ENCODE results near the gene SHANK3.
A peak's percentile ranks its signal among the peaks of the same experiment; 100 is the strongest.
"Not testable (repeated sequence)": the region's sequence is repeated elsewhere in the genome, so short reads cannot be mapped to it uniquely, and the experiment has no call there.

Gene SHANK3

DNA sequence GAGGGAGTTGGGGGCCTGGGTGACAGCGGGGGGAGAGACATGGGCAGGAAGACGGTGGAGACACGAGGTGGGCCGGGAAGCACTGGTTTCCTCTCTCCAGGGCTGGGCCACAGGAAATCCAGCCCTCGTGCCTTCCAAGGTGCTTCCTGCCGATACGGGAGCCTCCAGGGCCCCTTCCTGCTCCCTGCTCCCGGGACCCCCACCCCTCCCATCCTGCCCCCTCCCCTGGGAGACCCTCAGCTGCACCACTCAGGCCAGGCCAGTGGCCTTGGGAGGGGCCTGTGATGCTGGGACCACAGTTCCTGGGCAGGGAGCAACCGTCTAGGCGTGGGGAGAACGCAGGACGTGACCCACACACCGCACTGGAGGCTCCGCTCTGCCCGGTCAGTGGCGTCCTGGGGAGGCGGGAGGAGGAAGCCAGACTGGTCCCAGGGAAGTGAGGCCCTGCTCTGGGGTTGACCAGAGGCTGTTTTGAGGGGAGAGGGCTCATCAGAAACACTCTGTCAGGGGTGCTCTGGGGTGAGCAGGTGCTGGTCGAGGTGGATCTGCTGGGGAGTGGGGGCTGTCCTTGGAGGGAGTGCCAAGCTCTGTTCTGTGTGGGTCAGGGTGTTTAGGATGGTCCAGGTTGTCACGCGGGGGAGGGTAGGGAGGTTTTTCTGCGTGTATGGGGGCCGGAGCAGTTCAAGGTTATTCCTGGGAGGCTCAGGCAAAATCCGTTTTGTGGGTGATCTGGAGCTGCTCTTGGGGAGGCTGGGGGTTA lies at the start of gene SHANK3:
TSS of gene SHANK3 (plus strand) at position 353 of the 760 bp plus-strand sequence.
- DNase-seq = no peak

DNA sequence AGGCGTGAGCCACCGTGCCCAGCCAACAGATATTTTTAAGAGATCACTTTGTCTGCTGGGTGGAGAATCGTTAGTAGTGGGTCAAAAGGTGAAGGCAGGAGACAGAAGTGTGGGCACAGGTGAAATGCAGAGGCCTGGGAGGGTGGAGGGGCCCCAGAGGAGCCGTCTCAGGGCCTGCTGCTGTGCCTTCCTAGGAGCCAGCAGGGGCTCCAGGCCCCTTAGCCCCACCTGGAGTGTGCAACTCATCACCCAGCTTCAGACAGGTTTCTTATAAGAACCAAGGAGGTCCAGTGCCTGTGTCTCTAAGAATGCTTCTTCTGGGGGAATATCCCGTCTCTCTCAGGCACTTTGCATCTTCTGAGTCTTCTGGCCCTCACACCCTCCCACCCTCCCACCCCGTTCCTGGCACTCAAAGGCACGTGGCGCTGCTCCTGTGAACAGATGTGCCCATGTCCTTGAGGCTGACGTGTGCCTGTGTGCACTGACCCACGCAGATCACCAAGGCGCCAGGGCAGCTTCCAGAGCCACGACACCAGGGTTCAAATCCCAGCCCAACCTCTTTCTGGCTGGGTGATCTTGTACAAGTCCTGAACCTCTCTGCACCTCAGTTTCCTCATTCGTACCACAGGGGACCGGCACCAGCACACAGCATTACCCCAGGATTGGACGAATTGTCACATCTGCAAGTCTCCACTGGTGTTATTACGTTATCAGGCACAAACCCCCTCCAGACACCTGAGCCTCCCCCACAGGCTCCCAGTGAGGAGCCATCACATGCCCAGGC lies 48.1 kb upstream of the SHANK3 start:
- no peak for DNase-seq

GRCh38 chr22:50625131-50625567 lies 47.5 kb upstream of the SHANK3 start:
- DNase-seq = no peak

GRCh38 chr22:50625568-50626313 lies 46.9 kb upstream of the SHANK3 start:
- no peak for DNase-seq

GRCh38 chr22:50626314-50626849 lies 46.2 kb upstream of the SHANK3 start:
- DNase-seq = no peak

GRCh38 chr22:50626850-50627641 lies 45.6 kb upstream of the SHANK3 start:
- no peak for DNase-seq

DNA sequence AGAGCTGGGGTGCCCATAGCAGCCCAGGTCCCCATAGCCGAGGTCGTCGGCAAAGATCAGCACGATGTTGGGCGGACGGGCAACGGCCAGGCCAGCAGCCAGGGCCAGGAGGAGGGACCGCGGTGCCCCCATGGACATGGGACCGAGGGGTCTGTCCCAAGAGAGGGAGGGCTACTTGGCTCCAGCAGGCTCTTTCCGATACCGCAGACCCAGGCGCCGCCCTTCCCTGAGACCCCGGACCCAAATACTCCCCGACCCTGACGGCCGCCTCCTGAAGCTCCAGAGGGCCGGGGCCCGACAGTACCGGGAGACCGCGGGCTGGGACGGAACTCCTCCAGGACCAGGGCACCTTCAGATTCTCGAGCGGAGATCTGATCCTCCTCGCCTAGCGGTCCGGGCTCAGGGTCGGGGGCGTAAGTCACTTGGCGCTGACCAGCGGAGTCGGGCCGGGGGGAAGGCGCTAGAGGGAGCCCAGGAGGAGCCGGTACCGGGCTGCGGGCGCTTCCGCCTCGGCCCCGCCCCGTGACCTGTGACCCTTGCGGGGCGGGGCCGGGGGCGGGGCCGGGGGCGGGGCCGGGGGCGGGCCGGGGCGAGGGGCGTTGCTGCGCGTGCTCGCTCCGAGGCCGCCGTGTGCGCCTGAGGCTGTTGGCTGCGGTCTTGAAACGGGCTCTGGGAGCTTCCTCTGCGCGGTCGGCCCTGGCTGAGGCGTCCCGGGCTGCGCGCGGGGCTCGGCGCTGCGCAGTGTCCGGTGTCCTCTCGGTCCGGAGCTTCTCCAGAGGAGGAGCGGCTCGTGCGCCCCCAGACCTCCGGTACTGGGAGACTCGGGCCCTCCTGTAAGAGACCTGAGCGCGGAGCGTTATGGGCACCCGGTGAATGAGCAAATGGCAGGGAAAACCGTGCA lies 44.7 kb upstream of the SHANK3 start, which contains the start of gene ARSA:
TSS of gene ARSA (minus strand) at position 511 of the 901 bp plus-strand sequence. CDS start at position 138, 373 bp downstream.
- DNase-seq = peak; percentile 72

DNA sequence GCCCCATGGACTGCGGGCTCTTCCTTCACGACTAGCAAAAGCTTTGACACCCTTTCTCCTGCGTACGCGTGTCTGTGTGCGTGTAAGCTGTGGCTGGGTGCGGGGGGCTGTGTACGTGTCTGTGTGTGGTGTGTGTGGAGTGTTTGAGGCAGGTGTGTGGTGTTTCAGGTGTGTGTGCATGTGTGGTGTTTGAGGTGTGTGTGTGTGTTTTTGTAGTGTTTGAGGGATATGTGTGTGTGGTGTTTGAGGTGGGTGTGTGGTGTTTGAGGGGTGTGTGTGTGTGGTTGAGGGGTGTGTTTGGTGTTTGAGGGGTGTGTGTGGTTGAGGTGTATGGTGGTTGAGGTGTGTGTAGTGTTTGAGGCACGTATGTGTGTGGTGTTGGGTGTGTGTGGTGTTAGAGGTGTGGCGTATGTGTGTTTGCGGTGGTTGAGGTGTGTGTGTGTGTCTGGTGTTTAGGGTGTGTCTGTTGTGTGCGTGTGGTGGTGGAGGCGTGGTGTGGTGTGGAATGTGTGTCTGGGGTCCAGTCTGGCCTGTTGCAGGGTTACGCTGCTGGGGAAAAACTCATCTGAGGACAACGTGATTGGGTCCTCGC lies 44.0 kb upstream of the SHANK3 start:
- DNase-seq = no peak

DNA sequence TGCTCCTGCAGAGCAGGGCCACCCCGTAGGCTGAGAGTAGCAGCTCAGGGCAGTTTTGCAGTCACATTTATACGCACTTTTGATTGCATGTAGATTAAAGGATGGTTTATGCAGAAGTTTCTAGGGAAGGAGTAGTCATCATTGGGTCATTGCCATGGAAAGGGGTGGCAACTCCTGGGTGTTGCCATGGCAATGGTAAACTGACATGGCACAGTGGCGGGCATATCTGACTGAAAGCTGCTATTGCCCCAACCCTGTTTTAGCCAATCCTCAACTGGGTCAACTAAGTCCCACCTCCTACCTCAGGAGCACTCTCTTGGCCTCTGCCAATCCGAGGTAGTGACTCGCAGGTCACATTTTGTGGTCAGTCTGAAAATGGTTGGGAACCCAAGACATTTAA lies 42.2 kb upstream of the SHANK3 start:
- no peak for DNase-seq

DNA sequence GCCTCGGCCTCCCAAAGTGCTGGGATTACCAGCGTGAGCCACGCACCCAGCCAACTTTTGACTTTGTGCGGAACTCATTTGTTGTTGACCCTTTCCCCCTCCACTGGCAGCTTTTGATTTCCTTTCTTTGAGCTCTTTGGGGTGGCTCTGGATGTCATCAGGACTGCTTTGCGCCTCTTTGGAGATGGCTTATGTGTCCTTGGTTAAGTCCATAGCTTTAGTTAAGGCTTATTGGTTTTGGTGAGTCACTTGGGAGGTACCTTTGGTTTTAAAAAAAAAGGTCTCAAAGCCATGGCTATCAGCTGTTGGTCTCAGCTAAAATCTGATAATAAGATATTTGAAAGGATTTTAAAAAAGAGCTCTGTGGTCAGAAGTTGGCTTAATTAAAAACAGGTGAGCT lies 39.5 kb upstream of the SHANK3 start:
- no peak for DNase-seq

DNA sequence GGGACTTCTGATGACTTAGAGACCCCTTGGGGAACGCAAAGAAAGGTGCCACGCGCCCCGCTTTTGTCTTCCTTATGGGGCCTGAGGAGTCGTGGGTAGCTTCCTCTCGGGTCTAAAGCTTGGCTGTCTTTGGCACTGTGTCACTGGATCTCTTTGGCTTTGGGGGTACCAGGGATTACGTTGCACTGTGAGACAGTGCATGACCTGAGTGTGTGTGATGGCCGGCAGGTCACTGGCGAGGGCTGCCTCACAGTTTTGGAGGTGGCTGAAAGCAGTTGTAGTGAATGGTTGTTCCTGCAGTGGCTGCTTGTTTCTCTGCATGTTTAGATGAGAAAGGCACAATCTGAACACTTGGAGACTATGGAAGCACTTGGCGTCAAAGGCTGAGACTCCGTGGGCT lies 38.9 kb upstream of the SHANK3 start:
- DNase-seq = no peak

- DNase-seq = no peak
Measured at GRCh38 chr22:50635591-50635990, 37.0 kb upstream of the SHANK3 start.

DNA sequence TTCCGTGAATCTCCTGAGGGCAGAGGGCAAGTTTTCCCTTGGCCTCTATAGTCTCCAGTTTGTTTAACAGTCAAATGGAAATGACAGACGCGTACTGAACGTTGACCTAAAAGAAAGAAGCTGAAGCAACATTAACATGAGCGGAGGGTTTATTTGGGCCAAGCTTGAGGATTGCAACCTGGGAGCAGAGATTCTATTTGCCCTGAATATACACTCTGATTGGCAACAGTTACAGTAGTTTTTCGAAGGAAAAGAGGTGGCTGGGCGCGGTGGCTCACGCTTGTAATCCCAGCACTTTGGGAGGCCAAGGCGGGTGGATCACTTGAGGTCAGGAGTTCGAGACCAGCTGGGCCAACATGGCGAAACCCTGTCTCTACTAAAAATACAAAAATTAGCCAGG lies 32.3 kb upstream of the SHANK3 start:
- not testable (repeated sequence) for DNase-seq

GRCh38 chr22:50640857-50641647 lies 31.6 kb upstream of the SHANK3 start:
- no peak for DNase-seq

DNA sequence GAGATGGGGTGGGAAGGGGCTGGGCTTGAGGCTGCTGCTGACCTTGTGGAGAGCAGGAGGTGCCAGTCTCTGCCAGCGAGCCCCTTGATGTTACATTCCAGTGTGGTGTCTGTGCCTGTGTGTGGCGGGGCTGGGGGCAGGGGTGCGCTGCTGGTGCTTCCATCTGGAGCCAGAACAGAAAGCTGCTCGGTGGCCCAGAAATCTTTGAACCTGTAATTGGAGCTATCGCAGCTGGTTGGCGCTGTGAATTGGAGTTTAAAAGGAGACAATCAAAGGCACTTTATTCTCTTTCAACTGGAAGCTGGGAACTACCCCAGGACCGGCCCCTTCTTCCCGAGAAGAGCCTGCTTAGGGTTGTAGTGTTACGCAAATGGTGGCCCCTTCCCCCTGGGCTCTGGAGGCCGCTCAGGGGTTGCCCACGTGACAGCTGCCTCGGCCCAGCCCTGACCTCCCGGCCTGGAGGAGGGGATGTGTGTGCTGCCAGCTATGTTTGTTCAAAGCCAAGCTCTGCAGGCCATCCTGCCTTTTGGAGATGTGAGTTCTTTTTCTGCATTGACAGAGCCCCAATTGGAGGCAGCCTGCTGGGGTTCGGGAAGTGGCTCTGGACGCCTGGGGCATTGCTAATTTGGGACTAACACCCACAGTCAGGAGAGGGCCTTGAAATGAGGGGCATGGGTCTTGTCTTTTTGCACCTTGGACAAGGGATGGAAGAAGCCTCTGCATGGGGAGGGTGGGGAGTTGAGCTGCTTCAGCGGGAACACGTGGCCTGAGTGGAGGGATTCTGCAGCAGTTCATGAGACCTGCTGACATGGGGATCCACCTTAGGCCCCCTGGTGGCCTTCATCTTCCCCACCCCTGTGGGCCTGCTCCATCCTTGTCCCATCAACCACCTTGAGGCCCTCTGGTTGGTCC lies 30.7 kb upstream of the SHANK3 start:
- DNase-seq = no peak

DNA sequence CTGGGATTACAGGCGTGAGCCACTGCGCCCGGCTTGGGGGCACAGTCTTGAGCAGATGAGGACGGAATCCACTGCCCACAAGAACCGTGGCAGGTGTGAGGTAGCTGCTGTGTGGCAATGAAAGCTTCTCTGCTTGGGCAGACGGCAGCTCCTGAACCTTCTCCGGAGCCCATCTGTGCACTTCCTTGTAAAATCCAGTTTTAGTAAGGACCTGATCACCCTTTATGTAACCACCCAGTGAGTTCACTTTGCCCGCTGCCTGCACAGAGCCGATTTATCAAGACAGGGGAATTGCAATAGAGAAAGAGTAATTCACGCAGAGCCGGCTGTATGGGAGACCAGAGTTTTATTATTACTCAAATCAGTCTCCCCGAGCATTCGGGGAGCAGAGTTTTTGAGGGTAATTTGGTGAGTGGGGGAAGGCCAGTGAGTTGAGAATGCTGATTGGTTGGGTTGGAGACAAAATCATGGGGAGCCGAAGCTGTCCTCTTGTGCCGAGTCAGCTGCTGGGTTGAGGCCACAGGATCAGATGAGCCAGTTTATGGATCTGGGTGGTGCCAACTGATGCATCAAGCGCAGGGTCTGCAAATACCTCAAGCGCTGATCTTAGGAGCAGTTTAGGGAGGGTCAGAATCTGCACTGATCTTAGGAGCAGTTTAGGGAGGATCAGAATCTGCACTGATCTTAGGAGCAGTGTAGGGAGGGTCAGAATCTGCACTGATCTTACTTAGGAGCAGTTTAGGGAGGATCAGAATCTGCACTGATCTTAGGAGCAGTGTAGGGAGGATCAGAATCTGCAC lies 29.4 kb upstream of the SHANK3 start:
- not testable (repeated sequence) for DNase-seq

GRCh38 chr22:50643821-50644101 lies 28.9 kb upstream of the SHANK3 start:
- not testable (repeated sequence) for DNase-seq

DNA sequence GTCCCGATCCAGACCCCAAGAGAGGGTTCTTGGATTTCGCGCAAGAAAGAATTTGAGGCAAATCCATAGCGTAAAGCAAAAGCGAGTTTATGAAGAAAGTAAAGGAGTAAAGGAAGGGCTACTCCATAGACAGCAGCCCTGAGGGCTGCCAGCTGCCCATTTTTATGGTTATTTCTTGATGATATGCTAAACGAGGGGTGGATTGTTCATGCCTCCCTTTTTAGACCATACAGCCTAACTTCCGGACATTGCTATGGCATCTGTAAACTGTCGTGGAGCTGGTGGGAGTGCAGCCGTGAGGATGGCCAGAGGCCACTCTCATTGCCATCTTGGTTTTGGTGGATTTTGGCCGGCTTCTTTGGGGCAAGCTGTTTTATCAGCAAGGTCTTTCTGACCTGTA lies 19.4 kb upstream of the SHANK3 start:
- DNase-seq = no peak
